IPS-NIHi11 (cell line): ENCODE results near the gene FRG2.
A peak's percentile ranks its signal among the peaks of the same experiment; 100 is the strongest.
"Not testable (repeated sequence)": the region's sequence is repeated elsewhere in the genome, so short reads cannot be mapped to it uniquely, and the experiment has no call there.

Source experiments
- DNase-seq: peaks from one replicate; pipeline ENCODE4 v3.0.0; 2012; ENCODE audit warnings: mixed read lengths, low spot score

FRG2 gene

GRCh38 chr4:190027156-190027555 lies at the start of gene FRG2:
Gene FRG2 (minus strand): TSS chr4:190027256. CDS start chr4:190027204, 52 bp downstream.
- DNase-seq = not testable (repeated sequence)

DNA sequence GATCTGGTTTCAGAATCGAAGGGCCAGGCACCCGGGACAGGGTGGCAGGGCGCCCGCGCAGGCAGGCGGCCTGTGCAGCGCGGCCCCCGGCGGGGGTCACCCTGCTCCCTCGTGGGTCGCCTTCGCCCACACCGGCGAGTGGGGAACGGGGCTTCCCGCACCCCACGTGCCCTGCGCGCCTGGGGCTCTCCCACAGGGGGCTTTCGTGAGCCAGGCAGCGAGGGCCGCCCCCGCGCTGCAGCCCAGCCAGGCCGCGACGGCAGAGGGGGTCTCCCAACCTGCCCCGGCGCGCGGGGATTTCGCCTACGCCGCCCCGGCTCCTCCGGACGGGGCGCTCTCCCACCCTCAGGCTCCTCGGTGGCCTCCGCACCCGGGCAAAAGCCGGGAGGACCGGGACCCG lies 41.3 kb upstream of the FRG2 start:
- DNase-seq = not testable (repeated sequence)

DNA sequence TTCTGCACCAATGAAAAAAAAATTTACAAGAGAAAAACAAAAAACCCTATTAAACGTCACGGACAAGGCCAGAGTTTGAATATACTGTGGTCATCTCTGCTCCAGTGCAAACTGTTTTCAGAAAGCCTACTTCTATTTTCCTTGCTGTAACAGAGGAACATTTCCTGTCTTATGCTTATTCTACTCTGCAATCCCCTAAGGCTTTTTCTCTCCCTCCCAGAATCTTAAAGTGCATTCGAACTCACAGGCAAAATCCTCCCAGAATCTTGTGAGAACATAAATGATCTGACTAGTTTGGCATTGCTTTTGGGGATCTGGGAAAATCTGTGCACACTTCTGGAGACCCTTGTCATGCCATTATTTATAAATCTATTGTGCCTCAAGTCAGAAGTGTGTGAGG lies 37.7 kb upstream of the FRG2 start:
- not testable (repeated sequence) for DNase-seq

DNA sequence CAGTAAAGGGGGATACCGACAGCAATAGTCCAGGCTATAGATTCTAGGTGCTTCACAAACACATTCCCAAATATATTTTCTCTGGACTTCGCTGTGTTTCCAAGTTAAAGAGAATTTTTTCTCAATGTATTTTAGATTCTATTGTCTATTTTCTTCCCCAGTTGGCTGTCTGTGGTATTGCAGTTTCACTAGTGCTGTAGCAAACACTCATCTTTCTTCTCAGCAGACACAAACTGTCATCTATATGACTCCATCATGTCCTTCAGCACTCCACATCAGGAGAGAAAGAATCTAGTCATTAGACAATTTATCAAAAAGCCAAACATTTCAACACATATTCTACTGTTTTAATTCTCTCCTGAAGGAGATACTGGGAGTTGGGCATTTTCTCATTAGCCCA lies 37.3 kb upstream of the FRG2 start, which contains the start of gene DBET:
TSS of gene DBET (plus strand) at position 161 of the 400 bp plus-strand sequence.
- not testable (repeated sequence) for DNase-seq

DNA sequence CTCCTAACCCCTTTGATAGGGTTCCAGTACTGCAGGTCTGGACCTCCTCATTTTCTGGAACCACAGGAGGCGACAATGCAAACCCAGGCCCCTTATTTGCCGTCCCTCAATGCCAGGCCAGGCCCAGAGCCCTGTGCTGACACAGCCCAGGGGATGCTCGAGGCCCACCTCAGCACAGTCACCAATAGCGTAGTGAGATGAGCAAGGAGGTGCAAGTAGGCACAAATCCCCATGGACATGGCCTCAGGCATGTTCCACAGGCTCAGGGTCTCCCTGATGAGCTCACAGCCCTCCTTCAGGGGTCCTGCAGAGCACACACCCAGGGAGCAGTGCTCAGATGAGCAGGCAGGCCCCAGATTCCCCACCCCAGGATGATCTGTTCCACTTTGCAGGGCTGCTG lies 31.9 kb upstream of the FRG2 start:
- not testable (repeated sequence) for DNase-seq

GRCh38 chr4:190049378-190050239 lies 22.6 kb upstream of the FRG2 start:
- DNase-seq = not testable (repeated sequence)

GRCh38 chr4:190047627-190048026 lies 20.6 kb upstream of the FRG2 start:
- not testable (repeated sequence) for DNase-seq

DNA sequence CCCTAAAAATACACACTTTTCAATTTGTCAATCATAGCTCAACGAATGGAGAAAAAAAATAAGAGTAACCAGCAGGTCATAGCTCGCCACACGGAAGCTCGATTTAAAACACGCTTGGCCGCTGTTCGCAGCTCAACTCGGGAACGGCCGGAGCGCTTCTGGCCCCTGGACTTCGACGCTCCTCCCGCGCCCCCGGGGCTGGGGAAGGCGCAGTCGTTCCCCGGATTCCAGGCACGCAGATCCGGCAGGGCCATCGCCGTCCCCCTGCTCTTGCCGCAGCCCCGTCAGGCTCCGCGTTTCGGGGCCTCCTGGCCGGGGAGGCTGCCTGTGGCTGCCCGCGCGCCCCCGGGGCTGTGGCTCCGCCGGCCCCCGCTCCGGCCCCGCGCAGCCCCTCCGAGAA lies 13.8 kb upstream of the FRG2 start:
- not testable (repeated sequence) for DNase-seq

DNA sequence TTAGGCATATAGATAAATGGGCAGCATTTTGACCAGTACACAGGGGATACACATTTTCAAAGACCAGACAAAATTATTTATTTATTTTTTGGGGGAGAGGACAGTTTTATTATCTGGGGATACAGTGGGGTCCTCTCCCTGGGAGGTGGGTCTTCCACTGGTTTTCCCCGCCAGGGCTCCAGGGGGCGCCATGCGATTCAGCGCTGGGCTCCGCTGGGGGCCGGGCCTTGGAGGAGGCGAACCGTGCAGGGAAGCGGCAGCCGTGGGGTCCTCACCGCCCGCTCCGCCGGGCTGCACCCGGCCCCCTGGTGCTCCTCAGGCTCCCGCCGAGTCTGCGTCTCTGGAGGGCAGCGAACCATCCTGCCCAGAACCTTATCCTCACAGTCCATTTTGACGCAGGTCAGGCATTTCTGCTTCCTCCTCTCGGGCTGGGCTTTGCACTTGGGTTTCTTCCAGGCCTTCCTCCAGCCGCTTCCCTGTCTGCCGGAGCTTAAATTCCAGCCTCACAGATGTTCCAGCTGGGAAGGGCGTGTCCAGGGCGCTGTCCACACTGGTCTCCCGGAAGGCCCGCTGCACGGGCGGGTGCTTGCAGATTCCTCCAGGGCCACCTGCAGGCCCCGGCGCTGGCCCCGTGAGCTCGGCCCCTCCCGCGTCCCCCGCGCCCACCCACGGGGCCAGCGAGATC lies 10.8 kb upstream of the FRG2 start:
- DNase-seq = not testable (repeated sequence)

GRCh38 chr4:190031264-190031663 lies 4.2 kb upstream of the FRG2 start:
- DNase-seq = not testable (repeated sequence)

DNA sequence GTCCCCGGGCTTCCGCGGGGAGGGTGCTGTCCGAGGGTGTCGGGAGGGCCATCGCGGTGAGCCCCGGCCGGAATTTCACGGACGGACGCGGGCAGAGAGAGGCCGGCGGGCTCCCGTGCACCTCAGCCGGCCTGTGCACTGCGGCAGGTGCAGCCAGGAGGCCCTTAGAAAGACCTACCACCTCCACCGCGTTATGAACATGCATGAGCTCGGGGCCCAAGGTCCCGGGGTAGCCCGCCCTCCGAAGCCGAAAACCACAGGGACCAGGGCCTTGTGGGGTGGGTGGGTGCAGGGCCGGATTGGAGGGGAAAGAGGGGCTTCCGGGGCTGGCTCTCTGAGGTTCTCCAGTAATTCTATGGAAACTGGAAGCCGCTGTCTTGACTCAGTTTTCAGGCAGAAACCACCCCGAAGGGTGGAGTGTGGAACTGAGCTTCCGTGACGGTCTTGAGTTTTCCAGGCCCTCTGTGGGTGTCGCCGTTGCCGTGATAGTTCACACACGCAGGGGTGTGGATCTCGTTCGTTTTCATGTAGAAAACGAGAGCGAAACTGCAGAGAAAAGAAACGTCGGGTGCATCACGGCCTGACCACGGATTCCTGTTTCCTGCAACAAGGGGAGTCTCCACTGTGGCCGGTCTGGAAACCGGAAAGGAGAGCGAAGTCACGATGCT lies 4.3 kb downstream of the FRG2 start:
- not testable (repeated sequence) for DNase-seq

GRCh38 chr4:190021973-190022372 lies 5.1 kb downstream of the FRG2 start:
- not testable (repeated sequence) for DNase-seq

DNA sequence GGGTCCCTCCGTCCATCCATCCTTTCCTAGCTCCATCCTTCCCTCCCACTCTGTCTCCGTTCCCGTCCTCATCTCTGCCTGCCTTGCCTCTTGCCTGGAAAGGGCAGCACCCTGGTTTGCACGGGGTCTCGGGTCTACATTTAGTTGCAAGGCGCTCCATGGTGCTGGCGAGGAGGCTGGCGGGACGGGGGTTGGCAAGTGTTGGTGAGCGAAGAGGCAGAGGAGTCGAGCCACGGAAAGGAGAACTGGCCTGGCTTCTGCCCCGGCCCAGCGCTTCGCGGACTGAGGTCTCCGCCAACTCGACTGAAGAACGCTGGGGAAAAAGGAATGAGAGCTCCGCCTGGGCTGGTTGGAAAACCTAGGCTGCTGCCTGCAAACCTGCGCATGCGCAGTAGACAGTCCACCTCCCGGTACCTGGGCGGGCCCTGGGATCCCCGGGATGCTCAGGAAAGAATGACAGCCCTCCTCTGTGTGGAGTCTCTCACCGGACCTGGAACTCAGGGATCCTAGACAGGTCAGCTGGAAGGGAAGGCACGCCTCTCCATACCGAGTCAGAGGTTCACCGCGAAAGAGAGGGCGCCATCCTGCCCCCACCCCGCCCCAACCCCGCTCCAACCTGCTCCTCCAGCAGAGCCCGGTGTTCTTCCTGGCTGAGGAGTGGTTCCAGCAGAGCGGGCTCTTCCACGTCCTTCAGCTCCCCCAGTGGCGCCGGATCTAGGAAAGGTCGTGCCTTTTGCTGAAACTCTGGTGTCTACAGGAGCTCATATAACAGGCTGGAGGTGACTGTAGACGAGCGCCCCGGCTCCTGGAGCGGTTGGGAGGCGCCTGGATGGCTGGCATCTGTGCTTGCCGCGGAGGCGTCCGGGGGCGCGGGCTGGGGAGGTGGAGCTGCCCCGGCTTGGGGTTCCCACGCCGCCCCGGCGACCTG lies 6.0 kb downstream of the FRG2 start:
- peak; percentile 88 for DNase-seq

DNA sequence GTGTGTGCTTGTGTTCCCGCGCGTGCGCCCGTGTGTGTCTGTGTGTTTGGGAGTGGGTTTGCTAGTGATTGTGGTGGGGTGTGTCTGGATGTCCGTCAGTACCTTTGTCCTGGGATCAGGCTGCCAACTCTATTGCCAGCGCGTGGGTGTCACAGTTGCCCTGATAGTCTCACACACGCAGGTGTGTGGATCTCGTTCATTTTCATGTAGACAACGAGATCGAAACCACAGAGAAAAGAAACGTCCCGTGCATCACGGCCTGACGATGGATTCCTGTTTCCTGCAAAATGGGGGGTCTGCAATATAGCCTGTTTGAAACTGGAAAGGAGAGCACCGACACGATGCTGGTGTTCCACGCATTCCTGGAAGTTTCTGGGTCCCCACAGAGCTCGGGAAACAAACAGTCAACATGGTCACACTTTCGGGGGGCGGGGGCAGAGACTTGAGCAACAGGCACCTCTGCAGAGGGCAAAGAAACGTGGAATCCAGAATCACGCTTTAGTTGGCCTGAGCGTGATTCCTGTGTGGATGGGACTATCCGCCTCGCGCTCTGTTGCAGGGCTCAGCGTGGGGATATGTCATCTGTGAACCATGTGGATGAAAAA lies 7.1 kb downstream of the FRG2 start:
- DNase-seq = not testable (repeated sequence)

GRCh38 chr4:190019023-190019858 lies 7.8 kb downstream of the FRG2 start:
- DNase-seq = peak; percentile 17

DNA sequence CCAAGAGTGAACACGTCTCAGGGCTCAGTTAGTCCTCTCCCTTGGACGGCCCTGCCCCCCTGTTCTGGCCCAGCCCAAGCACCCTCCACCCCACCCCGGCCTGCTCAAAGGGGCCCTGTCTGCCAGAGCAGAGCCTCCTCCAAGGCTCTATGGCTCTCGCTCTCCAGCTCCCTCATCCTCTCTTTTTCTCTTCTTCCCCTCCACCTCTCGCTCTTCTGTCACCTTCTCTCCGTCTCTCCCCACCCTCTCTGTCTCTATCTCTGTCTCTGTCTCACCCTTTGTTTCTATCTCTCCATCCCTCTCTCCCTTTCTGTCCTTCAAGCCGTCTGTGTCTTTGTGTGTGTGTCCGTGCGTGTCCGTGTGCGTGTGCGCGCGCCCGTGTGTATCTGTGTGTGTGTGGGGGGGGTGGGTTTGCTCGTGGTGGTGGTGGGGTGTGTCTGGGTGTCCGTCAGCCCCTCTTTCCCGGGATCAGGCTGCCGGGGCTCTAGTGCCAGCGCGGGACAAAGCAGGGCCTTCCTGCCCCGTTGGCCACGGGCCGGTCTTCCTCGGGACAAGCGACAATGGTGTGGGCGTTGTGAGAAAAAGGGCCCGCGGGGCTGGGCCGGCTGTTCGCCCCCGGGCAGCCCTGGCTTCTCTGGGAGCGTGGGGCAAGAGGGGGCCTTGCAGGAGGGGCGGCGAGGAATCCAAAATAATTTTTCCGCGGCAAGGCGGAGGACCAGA lies 8.7 kb downstream of the FRG2 start:
- DNase-seq = peak; percentile 5

DNA sequence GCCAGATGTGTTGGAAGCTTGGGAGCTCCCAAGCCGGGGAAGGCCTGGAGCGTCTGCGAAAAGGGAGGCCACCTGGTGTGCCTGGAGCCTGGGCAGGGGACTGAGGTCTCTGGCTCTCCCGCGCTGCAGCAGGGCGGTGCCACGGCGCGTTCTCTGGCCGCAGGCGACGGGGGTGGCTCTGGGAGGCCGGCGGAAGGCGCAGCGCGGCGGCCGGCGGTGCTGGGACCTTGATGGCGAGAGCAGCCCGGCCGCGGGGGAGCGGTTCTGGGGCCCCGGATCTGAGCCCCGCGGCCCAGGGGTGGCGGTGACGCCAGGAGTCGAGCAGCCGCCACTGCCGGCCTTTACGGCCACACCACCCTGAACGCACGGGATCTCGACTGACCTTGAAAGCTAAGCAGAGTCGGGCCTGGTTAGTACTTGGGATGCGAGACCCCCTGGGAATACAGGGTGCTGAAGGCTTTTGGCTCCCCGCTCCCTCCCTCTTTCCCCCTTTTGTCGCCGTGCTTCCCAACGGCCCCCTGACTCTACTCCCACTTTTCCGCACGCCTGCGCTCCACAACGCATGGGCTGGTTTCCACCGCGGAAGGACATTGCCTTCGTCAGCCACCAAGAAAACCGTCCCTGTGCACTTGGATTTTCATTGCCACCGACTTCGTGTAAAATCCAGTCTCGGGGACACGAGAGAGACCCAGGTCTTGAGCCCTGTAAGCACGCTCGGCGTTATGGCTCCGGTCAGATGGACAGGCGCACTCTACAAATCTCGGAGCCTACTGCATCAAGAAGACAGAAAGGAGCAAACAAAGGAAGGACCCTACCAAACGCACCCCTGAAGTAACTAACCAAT lies 9.5 kb downstream of the FRG2 start:
- peak; percentile 6 for DNase-seq
